OCI-LY3 (cell line): Measurements from ENCODE around the gene TMEM106A.
"Not testable (repeated sequence)": the region's sequence is repeated elsewhere in the genome, so short reads cannot be mapped to it uniquely, and the experiment has no call there.

Source experiments
- H2AFZ ChIP-seq: fragments of 200-600, 300-600 bp; shearing (Covaris generic); 2 replicates; pipeline ENCODE4 v1.6.0; 2014; ENCODE audit warnings: antibody characterized with exemption, low read depth, low read length
- H3K27ac ChIP-seq: fragments of 200-600, 300-600 bp; sonication (generic); 2 replicates; pipeline ENCODE4 v1.5.1; 2014; ENCODE audit warnings: mild to moderate bottlenecking, low read length, moderate library complexity, mixed read lengths
- H3K27me3 ChIP-seq: fragments of 200-600, 300-600 bp; sonication (generic); 2 replicates; pipeline ENCODE4 v1.6.1; 2014; ENCODE audit warnings: low read depth, low read length, mixed read lengths
- H3K36me3 ChIP-seq: fragments of 200-600, 300-600 bp; sonication (generic); replicated peaks from 2 replicates; pipeline ENCODE3; 2014; ENCODE audit warnings: low read depth, low read length, mixed read lengths
- H3K4me1 ChIP-seq: fragments of 300-600, 200-600 bp; sonication (generic); 2 replicates; pipeline ENCODE4 v1.6.1; 2014; ENCODE audit warnings: low read length, mixed read lengths
- H3K4me2 ChIP-seq: fragments of 200-600, 300-600 bp; sonication (generic); 2 replicates; pipeline ENCODE4 v1.6.1; 2014; ENCODE audit warnings: low read length, mixed read lengths
- H3K4me3 ChIP-seq: fragments of 300-600, 200-600 bp; sonication (generic); 2 replicates; pipeline ENCODE4 v1.5.1; 2014; ENCODE audit warnings: antibody characterized with exemption, mild to moderate bottlenecking, low read length, moderate library complexity
- H3K79me2 ChIP-seq: fragments of 300-600, 200-600 bp; shearing (Covaris generic); 2 replicates; pipeline ENCODE4 v1.6.1; 2014; ENCODE audit warnings: mild to moderate bottlenecking, low read length, mixed read lengths
- H3K9ac ChIP-seq: fragments of 300-600, 200-600 bp; shearing (Covaris generic); 2 replicates; pipeline ENCODE4 v1.6.0; 2014; ENCODE audit warnings: mild to moderate bottlenecking, low read length, moderate library complexity
- H3K9me3 ChIP-seq: fragments of 200-600, 300-600 bp; shearing (Covaris generic); 2 replicates; pipeline ENCODE4 v1.6.1; 2014; ENCODE audit warnings: low read length, mixed read lengths; ENCODE audit not compliant: insufficient read depth
- H4K20me1 ChIP-seq: fragments of 200-600, 300-600 bp; sonication (generic); 2 replicates; pipeline ENCODE4 v1.6.1; 2016; ENCODE audit warnings: low read length, mixed read lengths; ENCODE audit not compliant: insufficient read depth
- CTCF ChIP-seq: fragments of 200-600, 300-600 bp; sonication (generic); IDR thresholded peaks from 2 replicates; pipeline ENCODE4 v1.5.1; 2014; ENCODE audit warnings: antibody characterized with exemption, low read length, low read depth
- EZH2phosphoT487 ChIP-seq: fragments of 200-600 bp; shearing (Covaris generic); IDR thresholded peaks from 2 replicates; pipeline ENCODE4 v1.6.1; 2018; ENCODE audit warnings: antibody characterized with exemption, mixed run types, low read depth

The TMEM106A gene

DNA sequence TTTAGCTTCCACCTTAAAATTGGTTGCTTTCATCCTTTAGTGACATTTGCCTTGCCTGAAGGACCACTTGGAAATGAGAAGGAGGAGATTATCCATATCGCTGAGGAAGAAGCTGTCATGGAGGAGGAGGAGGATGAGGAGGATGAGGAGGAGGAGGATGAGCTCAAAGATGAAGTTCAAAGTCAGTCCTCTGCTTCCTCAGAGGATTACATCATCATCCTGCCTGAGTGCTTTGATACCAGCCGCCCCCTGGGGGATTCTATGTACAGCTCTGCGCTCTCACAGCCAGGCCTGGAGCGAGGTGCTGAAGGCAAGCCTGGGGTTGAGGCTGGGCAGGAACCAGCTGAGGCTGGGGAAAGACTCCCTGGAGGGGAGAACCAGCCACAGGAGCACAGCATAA is 11.5 kb upstream of the TMEM106A start:
- no peak overlapping the region for H3K9ac ChIP-seq
- no peaks in the 10 kb centered on the region for H4K20me1 ChIP-seq
- no peak overlapping the region for H2AFZ ChIP-seq
- H3K4me1 ChIP-seq: no peaks in the 10 kb centered on the region
- no peak for TF ChIP-seq EZH2phosphoT487
- TF ChIP-seq CTCF: no peak
- H3K9me3 ChIP-seq: no peaks in the 10 kb centered on the region
- H3K27ac ChIP-seq: no peak overlapping the region
- peaks cover 35% of the 10 kb centered on the region for H3K36me3 ChIP-seq
- H3K4me2 ChIP-seq: no peak overlapping the region
- no peaks in the 10 kb centered on the region for H3K79me2 ChIP-seq
- H3K27me3 ChIP-seq: no peaks in the 10 kb centered on the region
- no peak overlapping the region for H3K4me3 ChIP-seq

GRCh38 chr17:43203013-43203412 is 8.7 kb upstream of the TMEM106A start:
- not testable (repeated sequence) for H3K4me1 ChIP-seq, H3K9me3 ChIP-seq, H2AFZ ChIP-seq, H4K20me1 ChIP-seq, H3K9ac ChIP-seq, H3K27me3 ChIP-seq, H3K27ac ChIP-seq, H3K4me3 ChIP-seq, H3K79me2 ChIP-seq, H3K4me2 ChIP-seq
- peaks cover 27% of the 10 kb centered on the region for H3K36me3 ChIP-seq

DNA sequence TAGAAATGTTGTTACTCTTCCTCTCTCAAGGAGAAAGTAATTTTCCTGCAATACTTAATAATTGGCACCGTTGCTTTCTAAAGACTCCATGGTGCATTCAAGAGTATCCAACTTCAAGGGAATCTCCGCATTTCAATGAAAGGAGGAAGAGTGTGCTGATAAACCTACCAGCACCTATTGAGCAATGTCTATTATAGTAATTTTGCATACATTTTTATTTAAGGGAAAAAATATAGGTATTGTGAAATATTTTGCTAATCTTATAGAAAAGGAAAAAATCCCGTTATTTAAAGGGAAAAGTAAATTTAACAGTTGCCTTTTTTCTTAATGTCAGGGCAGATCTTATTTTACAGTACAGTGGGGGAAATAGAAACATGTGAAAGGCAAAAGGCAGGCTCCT is 1.1 kb upstream of the TMEM106A start:
- no peaks in the 10 kb centered on the region for H3K9me3 ChIP-seq
- peaks cover 17% of the 10 kb centered on the region for H3K36me3 ChIP-seq
- H3K27me3 ChIP-seq: no peaks in the 10 kb centered on the region
- peak overlapping the region; percentile 80; the same call in 1 of the 2 replicates for H2AFZ ChIP-seq
- peak overlapping the region; percentile 89 for H3K4me2 ChIP-seq
- H3K4me3 ChIP-seq: peak overlapping the region; percentile 90
- H3K9ac ChIP-seq: peak overlapping the region; percentile 96
- H3K79me2 ChIP-seq: peaks cover 11% of the 10 kb centered on the region; the same call in 1 of the 2 replicates
- H4K20me1 ChIP-seq: no peaks in the 10 kb centered on the region
- TF ChIP-seq CTCF (no peak), EZH2phosphoT487 (no peak)
- H3K4me1 ChIP-seq: peaks cover 20% of the 10 kb centered on the region
- H3K27ac ChIP-seq: peak overlapping the region; percentile 71

DNA sequence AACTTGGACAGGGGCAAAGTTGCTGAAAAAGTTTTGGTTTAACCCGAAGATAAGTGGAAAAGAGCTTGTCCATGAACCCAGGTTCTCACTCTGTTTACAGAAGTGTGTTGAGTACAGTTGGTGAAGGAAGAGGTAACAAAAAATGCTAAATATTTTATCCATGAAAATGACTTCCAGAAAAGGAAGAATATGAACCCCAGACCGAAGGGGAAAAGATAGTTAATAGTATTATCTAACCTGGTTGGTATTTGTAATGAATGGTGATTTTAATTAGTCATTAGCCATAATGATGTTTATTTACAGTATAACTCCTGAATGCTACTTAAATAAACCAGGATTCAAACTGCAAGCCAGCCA is 574 bp upstream of the TMEM106A start:
- Histone ChIP-seq H4K20me1 (no peaks in the 10 kb centered on the region), H3K27me3 (no peaks in the 10 kb centered on the region), H2AFZ (peak overlapping the region; percentile 80), H3K27ac (peak overlapping the region; percentile 71), H3K4me2 (peak overlapping the region; percentile 89), H3K9ac (peak overlapping the region; percentile 96), H3K9me3 (no peaks in the 10 kb centered on the region), H3K79me2 (peaks cover 11% of the 10 kb centered on the region; the same call in 1 of the 2 replicates), H3K36me3 (peaks cover 20% of the 10 kb centered on the region), H3K4me1 (peaks cover 20% of the 10 kb centered on the region), H3K4me3 (peak overlapping the region; percentile 90)
- TF ChIP-seq CTCF: no peak
- TF ChIP-seq EZH2phosphoT487: no peak
